Hematopoietic multipotent progenitor cell treated with erythropoietin and hydrocortisone succinate and interleukin-3 and kit ligand, for 4 days (in vitro differentiated cells): ENCODE measurements around the gene AKIRIN1.
A peak's percentile ranks its signal among the peaks of the same experiment; 100 is the strongest.
"Not testable (repeated sequence)": the region's sequence is repeated elsewhere in the genome, so short reads cannot be mapped to it uniquely, and the experiment has no call there.

ENCODE experiments used
- DNase-seq: peaks from one replicate; pipeline ENCODE4 v3.0.0-alpha.2; 2015

Gene AKIRIN1

GRCh38 chr1:38990738-38991637 is at the start of gene AKIRIN1:
TSS of gene AKIRIN1 (plus strand) at chr1:38991276. CDS start at chr1:38991381, 105 bp downstream.
- peak; percentile 97 for DNase-seq

DNA sequence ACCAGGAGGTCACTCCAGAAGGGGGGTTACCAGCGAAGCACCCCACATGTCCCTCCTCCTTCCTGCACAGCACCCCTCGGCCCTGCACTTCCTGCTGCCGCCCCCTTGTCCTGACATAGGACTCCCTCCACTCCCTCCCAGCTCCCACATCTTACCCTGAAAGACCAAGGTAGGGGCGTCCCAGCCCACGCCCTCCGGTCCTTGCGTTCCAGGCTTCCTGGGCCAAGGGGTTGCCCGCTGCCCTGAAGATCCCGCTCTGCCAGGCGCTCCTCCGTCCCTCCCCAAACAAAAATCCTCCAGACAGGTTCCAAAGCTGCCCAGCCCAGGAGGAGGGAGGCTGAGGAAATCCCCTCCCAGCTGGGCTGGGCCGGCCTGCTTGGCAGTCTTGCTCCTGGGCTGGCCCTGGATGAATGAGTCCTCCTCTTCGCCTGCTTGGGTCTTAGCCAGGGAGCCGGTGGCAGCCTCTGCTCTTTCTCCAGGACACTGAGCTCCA is 49.5 kb upstream of the AKIRIN1 start, which contains the start of gene RHBDL2:
RHBDL2 (minus strand) TSS at position 304 of the 493 bp plus-strand sequence. CDS start 22,618 bp downstream, outside the sequence.
- DNase-seq = no peak

DNA sequence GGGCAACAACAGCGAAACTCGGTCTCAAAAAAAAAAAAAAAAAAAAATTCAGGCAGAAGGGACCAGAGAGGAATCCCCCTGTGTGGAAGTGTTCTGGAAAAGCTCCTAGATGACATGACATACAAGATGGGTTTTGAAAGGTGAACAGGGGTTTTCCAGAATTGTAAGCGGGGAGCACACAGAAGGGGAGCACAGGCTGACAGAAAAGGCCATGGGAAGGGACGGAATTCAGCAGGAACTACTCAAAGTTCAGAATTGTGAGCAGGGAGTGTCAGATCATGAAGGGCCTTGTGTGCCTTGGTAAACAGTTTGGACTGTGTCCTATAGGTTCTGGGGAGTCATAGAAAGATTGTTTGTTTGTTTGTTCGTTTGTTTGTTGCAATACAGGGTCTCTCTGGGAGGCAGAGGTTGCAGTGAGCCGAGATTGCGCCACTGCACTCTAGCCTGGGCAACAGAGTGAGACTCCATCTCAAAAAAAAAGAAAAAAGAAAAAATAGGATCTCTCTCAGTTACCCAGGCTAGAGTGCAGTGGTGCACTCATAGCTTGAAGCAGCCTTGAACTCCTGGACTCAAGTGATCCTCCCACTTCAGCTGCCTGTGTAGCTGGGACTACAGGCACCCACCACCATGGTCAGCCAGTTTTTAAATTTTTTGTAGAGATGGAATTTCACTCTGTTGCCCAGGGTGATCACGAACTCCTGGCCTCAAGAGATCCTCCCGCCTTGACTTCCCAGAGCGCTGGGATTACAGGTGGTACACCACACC is 48.2 kb upstream of the AKIRIN1 start:
- DNase-seq = no peak

- no peak for DNase-seq
Measured at GRCh38 chr1:38944547-38944946, 46.5 kb upstream of the AKIRIN1 start.

DNA sequence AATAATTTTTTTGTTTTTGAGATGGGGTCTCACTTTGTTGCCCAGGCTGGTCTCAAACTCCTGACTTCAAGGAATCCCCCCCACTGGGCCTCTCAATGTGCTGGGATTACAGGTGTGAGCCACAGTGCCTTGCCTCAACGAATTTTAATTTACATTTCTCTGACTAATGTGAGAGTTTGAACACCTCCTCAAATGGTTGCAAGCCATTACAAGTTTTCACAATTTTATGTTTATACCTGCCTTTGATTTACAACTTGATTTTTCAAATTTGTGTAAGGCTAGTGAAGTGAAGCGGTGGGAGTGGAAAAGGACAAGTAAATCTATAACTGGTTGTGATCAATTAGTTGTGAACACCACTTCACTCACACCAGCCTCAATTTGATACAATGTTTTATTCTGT is 40.5 kb upstream of the AKIRIN1 start:
- DNase-seq = no peak

- no peak for DNase-seq
Measured at GRCh38 chr1:38953433-38953860, 37.6 kb upstream of the AKIRIN1 start.

GRCh38 chr1:38958967-38959366 is 32.1 kb upstream of the AKIRIN1 start:
- peak; percentile 31 for DNase-seq

DNA sequence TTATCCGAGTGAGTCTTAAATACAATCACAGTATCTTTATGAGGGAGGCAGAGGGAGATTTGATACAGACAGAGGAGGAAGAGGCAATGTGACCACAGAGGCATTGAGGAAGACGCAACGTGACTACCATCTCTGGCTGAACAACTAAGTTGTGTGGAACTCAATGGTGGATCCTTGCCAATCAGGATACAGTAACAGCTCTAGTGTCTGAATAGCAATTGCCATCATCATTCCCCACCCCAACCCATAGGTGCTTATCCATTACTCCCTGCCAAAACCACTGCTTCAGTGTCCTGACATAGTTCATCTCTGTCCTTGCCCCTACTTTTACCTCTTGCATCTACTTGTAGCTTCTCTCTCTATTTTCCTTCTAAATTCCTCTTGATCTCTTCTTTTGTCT is 29.0 kb upstream of the AKIRIN1 start:
- no peak for DNase-seq

GRCh38 chr1:38962560-38962959 is 28.5 kb upstream of the AKIRIN1 start:
- DNase-seq = peak; percentile 30

- DNase-seq = peak; percentile 54
Measured at GRCh38 chr1:38964140-38964548, 26.9 kb upstream of the AKIRIN1 start.

GRCh38 chr1:38973145-38973544 is 17.9 kb upstream of the AKIRIN1 start:
- not testable (repeated sequence) for DNase-seq

GRCh38 chr1:38973659-38974437 is 17.2 kb upstream of the AKIRIN1 start:
- no peak for DNase-seq

DNA sequence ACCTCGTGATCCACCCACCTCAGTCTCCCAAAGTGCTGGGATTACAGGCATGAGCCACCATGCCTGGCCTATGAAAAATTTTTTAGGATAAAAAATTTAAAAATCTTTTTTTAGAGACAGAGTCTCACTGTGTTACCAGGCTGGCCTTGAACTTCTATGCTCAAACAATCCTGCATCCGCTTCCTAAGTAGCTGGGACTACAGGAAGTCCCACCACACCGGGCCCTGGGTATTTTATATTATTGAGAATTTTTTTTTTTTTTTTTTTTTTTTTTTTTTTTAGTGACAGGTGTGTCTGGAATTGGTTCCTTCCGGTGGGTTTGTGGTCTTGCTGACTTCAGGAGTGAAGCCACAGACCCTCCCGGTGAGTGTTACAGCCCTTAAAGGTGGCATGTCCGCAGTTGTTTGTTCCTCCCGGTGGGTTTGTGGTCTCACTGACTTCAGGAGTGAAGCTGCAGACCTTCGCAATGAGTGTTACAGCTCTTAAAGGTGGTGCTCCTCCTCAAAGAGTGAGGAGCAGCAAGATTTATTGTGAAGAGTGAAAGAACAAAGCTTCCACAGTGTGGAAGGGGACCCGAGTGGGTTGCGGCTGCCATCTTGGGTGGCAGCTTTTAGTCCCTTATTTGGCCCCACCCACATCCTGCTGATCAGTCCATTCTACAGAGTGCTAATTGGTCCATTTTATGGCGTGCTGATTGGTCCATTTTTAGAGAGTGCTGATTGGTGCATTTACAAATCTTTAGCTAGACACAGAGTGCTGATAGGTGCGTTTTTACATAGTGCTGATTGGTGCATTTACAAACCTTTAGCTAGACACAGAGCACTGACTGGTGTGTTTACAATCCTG is 13.5 kb upstream of the AKIRIN1 start:
- not testable (repeated sequence) for DNase-seq

DNA sequence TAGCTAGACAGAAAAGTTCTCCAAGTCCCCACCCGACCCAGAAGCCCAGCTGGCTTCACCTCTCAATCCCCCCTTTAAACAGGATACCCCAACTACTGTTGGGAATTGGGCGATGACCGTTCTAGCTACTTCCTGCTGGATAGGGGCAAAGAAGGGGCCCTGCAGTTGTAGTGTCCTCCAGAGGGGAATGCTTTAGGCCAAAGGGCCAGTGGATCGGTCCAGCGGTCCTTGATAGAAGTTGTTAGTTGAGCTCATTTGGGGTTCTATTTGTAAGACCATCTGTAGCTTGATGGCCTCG is 12.9 kb upstream of the AKIRIN1 start:
- DNase-seq = not testable (repeated sequence)

- DNase-seq = not testable (repeated sequence)
Measured at GRCh38 chr1:38979380-38979779, 11.7 kb upstream of the AKIRIN1 start.

- no peak for DNase-seq
Measured at GRCh38 chr1:38989979-38990378, 1.1 kb upstream of the AKIRIN1 start.

- DNase-seq = peak; percentile 44
Measured at GRCh38 chr1:38990386-38990737, 714 bp upstream of the AKIRIN1 start.

DNA sequence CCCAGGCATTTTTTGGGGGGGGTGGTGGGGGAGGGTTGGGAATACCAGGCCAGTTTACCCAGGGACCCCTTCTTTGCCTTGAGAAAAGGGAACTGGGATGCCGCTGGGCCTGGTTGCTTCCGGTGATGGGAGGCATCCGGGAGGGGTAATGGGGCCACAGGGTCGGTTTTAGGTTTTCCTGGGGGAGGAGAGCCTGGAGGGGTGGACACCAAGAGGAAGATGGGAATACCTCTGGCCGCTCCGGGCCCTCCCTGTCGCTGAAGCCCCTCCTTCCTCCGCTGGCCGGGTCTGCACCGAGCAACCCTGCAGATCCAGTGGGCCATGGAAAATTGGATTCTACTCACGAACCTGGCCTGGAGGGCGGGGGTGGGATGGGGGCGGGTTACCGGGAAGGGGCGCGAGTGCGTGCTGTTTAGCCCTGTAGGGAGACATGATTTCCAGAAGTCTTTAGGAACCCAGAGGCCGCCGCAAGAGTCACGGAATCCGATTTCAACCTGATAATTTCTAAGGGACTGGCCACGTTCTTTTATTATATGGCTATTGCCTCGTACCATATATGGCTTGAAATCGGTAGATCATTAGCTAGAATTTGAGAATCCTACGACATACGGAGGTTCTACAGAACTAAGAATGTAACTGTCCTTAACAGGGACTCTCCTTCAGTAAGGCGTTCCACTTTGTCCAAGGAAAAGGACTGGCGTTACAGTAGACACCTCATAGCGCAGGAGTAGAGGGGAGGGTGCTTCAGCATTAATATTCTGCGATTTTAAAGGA is 749 bp downstream of the AKIRIN1 start:
- DNase-seq = no peak

DNA sequence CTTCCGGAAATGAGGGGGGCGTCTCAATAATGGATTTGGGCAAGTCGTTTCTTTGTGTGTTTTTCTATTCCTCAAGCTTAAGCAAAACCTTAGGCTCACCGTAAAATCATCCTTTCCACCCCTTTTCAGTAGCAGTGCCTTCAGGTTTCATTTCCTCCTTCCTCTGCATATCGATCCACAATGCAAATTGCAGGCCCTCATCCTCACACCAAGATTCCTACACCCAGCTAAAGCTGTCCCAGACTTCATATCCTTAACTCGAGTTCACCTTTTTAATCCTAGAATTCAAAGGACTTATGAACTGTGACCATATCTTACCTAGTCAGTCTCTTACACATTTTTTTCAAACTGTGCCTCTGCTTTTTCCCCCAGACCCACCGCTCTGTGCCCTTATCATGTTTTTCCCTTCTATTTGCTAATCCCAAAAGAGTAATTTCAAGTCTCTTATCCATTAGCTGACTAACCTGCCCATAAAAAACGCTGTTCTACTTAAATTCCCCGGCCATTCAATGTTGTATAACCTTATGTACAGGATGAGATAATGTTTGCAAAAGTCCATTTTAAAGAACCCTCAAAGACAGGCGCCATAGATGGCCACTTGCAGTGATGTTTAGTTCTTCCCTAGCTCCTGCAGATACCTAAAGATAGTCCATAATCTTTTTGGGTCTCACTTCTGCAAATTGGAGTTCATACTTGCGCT is 1.5 kb downstream of the AKIRIN1 start:
- no peak for DNase-seq

GRCh38 chr1:38994196-38994595 is 3.1 kb downstream of the AKIRIN1 start:
- no peak for DNase-seq
